HepG2 (cell line): Measurements from ENCODE around the gene PBX4.

Source experiments
- ATRX ChIP-seq: sonication (generic); formaldehyde crosslinking; IDR thresholded peaks from 2 replicates; pipeline ENCODE4 v1.4.0; 2020; ENCODE audit warnings: missing genetic modification reagents, borderline replicate concordance
- BORCS8-MEF2B ChIP-seq: sonication (generic); formaldehyde crosslinking; IDR thresholded peaks from 2 replicates; pipeline ENCODE4 v1.8.0; 2022; ENCODE audit warnings: mild to moderate bottlenecking, missing genetic modification reagents
- YY1 ChIP-seq: IDR thresholded peaks from 2 replicates; pipeline ENCODE4 v1.6.1; 2011; ENCODE audit warnings: low read length, low read depth, moderate library complexity, mild to moderate bottlenecking; ENCODE audit not compliant: insufficient read depth, insufficient replicate concordance
- TF ChIP-seq, protein P1 (sequence below): IDR thresholded peaks from 2 replicates; pipeline ENCODE4 v1.6.1; 2012; ENCODE audit warnings: inconsistent platforms
- TF ChIP-seq, protein P2 (sequence below): sonication (generic); formaldehyde crosslinking; IDR thresholded peaks from 2 replicates; pipeline ENCODE4 v1.4.0; 2020; ENCODE audit warnings: mild to moderate bottlenecking, missing genetic modification reagents

DNA sequence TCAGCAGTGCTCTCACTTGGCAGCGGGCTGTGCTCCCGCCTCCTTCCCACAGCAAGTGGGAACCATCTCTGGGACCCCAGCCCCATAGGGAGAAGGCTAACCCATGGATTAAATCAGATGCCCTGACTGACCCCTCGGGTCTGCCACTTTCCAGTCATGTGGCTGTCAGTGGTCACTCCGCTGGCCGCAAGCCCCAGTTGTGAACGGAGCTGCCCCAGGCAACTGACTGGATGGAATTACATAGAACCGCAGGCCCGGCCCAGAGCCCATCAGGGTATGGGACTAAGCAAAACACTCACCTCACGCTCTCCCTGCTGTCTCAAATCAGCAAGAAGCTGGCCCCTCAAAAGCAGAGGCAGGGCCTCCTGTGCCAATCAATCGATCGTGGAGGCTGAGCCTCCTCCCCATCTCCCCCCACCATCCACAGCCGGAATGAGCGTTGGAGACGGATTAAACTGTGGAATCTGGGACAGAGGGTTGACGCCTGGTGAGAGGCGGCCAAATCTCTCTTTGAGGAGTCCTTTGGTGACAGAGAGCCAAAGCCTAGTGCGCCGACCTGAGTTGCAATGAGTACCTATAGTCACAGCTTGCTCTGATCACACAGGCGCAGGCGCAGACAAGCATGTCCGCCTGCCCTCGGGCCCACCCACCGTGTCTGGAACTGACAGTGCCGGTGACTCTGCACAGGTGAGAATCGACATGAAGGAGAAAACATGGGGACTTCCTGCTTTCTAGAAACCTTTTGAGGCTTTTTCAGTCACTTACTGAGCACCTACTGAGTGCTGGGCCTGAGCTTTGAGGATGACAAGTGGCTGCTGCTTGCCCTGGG lies 38.7 kb downstream of the PBX4 start:
- TF ChIP-seq YY1 (no peak), BORCS8-MEF2B (CRISPR knock-in tag) (no peak), ATRX (CRISPR knock-in tag) (no peak)
- TF ChIP-seq, protein P1, sequence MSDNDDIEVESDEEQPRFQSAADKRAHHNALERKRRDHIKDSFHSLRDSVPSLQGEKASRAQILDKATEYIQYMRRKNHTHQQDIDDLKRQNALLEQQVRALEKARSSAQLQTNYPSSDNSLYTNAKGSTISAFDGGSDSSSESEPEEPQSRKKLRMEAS, result no peak
- TF ChIP-seq, protein P2, sequence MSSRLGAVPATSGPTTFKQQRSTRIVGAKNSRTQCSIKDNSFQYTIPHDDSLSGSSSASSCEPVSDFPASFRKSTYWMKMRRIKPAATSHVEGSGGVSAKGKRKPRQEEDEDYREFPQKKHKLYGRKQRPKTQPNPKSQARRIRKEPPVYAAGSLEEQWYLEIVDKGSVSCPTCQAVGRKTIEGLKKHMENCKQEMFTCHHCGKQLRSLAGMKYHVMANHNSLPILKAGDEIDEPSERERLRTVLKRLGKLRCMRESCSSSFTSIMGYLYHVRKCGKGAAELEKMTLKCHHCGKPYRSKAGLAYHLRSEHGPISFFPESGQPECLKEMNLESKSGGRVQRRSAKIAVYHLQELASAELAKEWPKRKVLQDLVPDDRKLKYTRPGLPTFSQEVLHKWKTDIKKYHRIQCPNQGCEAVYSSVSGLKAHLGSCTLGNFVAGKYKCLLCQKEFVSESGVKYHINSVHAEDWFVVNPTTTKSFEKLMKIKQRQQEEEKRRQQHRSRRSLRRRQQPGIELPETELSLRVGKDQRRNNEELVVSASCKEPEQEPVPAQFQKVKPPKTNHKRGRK, result no peak
